ENCODE results near the gene PNPLA8.

Gene PNPLA8

DNA sequence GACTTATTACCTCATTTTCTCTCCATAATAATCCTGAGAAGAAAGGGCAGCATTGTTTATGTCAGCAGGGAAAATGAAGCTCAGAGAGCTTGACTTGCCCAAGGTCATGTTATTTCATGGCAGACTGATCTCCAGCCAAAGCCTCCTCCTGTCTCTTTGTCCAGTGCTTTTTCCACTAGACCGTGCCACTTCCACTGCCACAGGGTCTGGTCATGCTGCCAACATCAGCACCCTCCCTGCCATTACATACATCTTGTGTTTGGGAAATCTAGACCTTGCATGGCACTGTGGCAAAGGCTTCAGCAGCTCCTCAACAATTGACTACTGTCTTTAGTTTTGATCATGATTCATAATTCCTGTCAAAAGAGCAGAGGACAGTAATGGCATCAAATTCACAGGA is 94.8 kb downstream of the PNPLA8 start:
- no peak overlapping the region for H3K4me3 ChIP-seq (ENCODE audit: low read depth, low read length)
- H3K79me2 ChIP-seq = peaks cover 10% of the 10 kb centered on the region
- TF ChIP-seq, protein P1, sequence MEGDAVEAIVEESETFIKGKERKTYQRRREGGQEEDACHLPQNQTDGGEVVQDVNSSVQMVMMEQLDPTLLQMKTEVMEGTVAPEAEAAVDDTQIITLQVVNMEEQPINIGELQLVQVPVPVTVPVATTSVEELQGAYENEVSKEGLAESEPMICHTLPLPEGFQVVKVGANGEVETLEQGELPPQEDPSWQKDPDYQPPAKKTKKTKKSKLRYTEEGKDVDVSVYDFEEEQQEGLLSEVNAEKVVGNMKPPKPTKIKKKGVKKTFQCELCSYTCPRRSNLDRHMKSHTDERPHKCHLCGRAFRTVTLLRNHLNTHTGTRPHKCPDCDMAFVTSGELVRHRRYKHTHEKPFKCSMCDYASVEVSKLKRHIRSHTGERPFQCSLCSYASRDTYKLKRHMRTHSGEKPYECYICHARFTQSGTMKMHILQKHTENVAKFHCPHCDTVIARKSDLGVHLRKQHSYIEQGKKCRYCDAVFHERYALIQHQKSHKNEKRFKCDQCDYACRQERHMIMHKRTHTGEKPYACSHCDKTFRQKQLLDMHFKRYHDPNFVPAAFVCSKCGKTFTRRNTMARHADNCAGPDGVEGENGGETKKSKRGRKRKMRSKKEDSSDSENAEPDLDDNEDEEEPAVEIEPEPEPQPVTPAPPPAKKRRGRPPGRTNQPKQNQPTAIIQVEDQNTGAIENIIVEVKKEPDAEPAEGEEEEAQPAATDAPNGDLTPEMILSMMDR (IDR thresholded peaks at IDR 0.05) = no peak
- no peak overlapping the region for H2AFZ ChIP-seq
- H3K27me3 ChIP-seq (ENCODE audit: control insufficient read depth, insufficient read depth, low read length) = no peaks in the 10 kb centered on the region
- no peak overlapping the region for H3K27ac ChIP-seq
- H3K9ac ChIP-seq = no peak overlapping the region
- no peaks in the 10 kb centered on the region for H3K36me3 ChIP-seq (ENCODE audit: control insufficient read depth, insufficient read depth, low read length)
- H3K9me3 ChIP-seq (ENCODE audit: control insufficient read depth, low read length) = no peaks in the 10 kb centered on the region
- peaks cover 4% of the 10 kb centered on the region for H3K4me1 ChIP-seq
- H3K4me2 ChIP-seq (ENCODE audit: low read length) = no peak overlapping the region

DNA sequence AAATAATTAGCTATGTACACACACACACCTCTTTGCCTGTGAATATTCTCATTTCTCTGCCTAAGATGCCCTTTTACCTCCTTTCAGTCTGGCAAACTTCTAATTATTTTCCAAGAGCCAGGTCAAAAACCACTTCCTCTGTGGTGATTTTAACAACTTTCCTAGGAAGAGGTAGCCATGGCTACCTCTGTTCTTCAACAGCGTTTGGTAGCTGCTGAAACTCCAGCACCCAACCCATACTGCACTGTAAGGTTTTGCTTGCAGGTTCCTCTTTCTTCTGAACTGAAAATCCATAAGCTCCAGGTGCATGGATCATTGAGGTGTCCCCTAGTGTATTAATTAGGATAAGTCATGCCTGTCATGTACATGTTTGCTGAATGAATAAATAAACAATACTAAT is 95.3 kb downstream of the PNPLA8 start:
- Histone ChIP-seq H3K79me2 (peaks cover 10% of the 10 kb centered on the region), H3K36me3 (ENCODE audit: control insufficient read depth, insufficient read depth, low read length) (no peaks in the 10 kb centered on the region), H3K9ac (no peak overlapping the region), H3K9me3 (ENCODE audit: control insufficient read depth, low read length) (no peaks in the 10 kb centered on the region), H3K4me1 (peaks cover 4% of the 10 kb centered on the region), H2AFZ (no peak overlapping the region), H3K27ac (no peak overlapping the region), H3K4me2 (ENCODE audit: low read length) (no peak overlapping the region), H3K4me3 (ENCODE audit: low read depth, low read length) (no peak overlapping the region), H3K27me3 (ENCODE audit: control insufficient read depth, insufficient read depth, low read length) (no peaks in the 10 kb centered on the region)
- TF ChIP-seq, protein P1 (IDR thresholded peaks at IDR 0.05) = no peak

DNA sequence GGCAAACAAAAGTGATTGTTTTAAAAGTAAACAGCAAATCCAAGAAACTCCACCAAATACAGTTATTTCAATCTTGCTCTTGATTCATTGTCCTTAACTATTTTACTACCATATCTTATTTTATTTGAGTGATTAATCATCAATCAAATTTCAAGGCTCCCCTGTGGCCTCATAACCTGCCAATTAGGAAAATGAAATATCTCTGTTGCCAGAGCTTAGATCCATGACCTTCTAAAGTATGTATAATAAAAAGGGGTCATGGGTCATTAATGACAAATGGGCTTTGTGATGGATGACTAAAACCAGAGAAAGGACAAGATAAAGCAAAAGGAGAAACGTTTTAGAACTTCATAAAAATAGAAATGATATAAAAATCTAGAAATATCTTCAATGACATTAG is 98.2 kb downstream of the PNPLA8 start:
- H3K4me3 ChIP-seq (ENCODE audit: low read depth, low read length) = no peak overlapping the region
- H3K9ac ChIP-seq = no peak overlapping the region
- H3K79me2 ChIP-seq = no peaks in the 10 kb centered on the region
- no peaks in the 10 kb centered on the region for H3K4me1 ChIP-seq
- no peaks in the 10 kb centered on the region for H3K27me3 ChIP-seq (ENCODE audit: control insufficient read depth, insufficient read depth, low read length)
- H3K9me3 ChIP-seq (ENCODE audit: control insufficient read depth, low read length) = no peaks in the 10 kb centered on the region
- H2AFZ ChIP-seq = no peak overlapping the region
- H3K4me2 ChIP-seq (ENCODE audit: low read length) = no peak overlapping the region
- H3K36me3 ChIP-seq (ENCODE audit: control insufficient read depth, insufficient read depth, low read length) = no peaks in the 10 kb centered on the region
- no peak overlapping the region for H3K27ac ChIP-seq
- TF ChIP-seq, protein P1 (IDR thresholded peaks at IDR 0.05) = no peak

DNA sequence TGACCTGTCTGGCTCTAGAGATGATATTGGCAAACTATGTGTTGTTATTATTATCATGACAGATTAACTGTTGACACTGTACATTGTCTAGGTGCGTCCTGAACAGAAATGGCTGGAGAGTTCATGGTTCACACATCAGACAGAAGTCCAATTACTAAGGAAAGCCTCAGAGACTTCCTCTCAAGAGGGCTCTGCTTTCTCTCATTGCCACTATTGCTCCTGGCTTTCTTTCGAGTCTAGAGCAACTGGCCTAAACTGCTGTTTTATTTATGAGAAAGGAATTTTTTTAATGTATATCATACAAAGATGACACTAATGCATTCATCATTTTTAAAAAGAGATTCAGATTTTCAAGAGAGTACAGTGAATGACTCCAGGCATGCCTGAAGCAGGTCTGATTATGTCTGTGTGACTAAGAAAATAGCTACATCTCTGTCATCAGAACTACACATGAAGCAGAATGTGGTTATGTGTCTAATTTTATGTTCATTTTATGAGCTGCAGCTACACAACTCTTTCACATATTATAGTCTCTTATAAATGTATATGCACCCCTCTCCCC is 100.1 kb downstream of the PNPLA8 start:
- TF ChIP-seq, protein P1 (IDR thresholded peaks at IDR 0.05) = no peak
- no peak overlapping the region for H2AFZ ChIP-seq
- H3K9ac ChIP-seq = no peak overlapping the region
- no peaks in the 10 kb centered on the region for H3K36me3 ChIP-seq (ENCODE audit: control insufficient read depth, insufficient read depth, low read length)
- H3K27me3 ChIP-seq (ENCODE audit: control insufficient read depth, insufficient read depth, low read length) = no peaks in the 10 kb centered on the region
- no peaks in the 10 kb centered on the region for H3K9me3 ChIP-seq (ENCODE audit: control insufficient read depth, low read length)
- H3K4me3 ChIP-seq (ENCODE audit: low read depth, low read length) = no peak overlapping the region
- H3K79me2 ChIP-seq = no peaks in the 10 kb centered on the region
- no peak overlapping the region for H3K4me2 ChIP-seq (ENCODE audit: low read length)
- H3K27ac ChIP-seq = no peak overlapping the region
- H3K4me1 ChIP-seq = no peaks in the 10 kb centered on the region

DNA sequence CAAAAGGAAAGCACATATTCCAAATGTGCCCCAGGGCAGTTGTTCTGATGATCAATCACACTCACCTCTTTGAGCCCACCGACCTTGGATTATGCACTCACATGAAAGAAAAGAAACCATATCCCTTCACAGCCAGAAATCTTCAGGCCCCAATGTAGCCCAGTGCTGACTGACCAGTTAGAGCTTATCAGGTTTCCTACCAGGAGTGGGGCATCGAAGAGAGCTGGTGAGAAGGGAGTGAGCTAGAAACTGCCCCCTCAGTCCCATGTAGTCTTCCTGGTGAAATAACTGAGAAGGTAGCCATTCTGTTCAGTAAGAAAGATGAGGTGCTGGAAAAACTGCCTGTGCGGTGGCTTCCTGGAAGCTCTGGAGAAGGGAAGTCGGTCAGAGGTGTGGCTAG is 101.9 kb downstream of the PNPLA8 start:
- H3K4me2 ChIP-seq (ENCODE audit: low read length) = no peak overlapping the region
- no peak overlapping the region for H3K9ac ChIP-seq
- no peaks in the 10 kb centered on the region for H3K27me3 ChIP-seq (ENCODE audit: control insufficient read depth, insufficient read depth, low read length)
- H3K9me3 ChIP-seq (ENCODE audit: control insufficient read depth, low read length) = no peaks in the 10 kb centered on the region
- H3K36me3 ChIP-seq (ENCODE audit: control insufficient read depth, insufficient read depth, low read length) = no peaks in the 10 kb centered on the region
- H2AFZ ChIP-seq = no peak overlapping the region
- H3K79me2 ChIP-seq = no peaks in the 10 kb centered on the region
- TF ChIP-seq, protein P1 (IDR thresholded peaks at IDR 0.05) = no peak
- no peaks in the 10 kb centered on the region for H3K4me1 ChIP-seq
- no peak overlapping the region for H3K27ac ChIP-seq
- H3K4me3 ChIP-seq (ENCODE audit: low read depth, low read length) = no peak overlapping the region

All from parathyroid adenoma (tissue), 2 donors.